HCT116 (cell line): ENCODE data around the gene IGF2BP3. TPM values are rescaled to one million over a fixed set of nuclear protein-coding genes. Genes with fewer than 3 reads are reported as not detected.

Source experiments
- ATAC-seq: fragments of 200-7000 bp; cut with Tn5 transposase; 2 replicates; pipeline ENCODE4 v1.9.1; 2020; ENCODE audit warnings: mild to moderate bottlenecking, moderate library complexity
- BruUV-seq: library from RNA; stranded (reverse); fragments of 400-500 nt; replicated peaks from 2 replicates; lab custom pipeline; 2021; lab: Mats Ljungman, UMichigan
- CTCF ChIA-PET: fragments of 300-600 bp; sonication (Branson Sonifier 250); formaldehyde crosslinking; loops from one replicate; lab custom pipeline; 2021; ENCODE audit warnings: antibody characterized with exemption; lab: Charles Lee
- POLR2A ChIA-PET: fragments of 300-600, 350-600 bp; sonication (Branson Sonifier 250); formaldehyde crosslinking; loops from one replicate; lab custom pipeline; 2021; ENCODE audit warnings: antibody characterized with exemption; lab: Charles Lee
- RAD21 ChIA-PET, 2 experiments: fragments of 300-600 bp; sonication (Branson Sonifier 250); formaldehyde crosslinking; loops; one replicate each; lab custom pipeline; 2023; ENCODE audit warnings: low total read pairs in 2 of 2; ENCODE audit not compliant: uncharacterized antibody in 2 of 2, unreplicated experiment in 2 of 2, low non-redundant PET in 1 of 2; lab: Charles Lee
- DNase-seq: peaks from one replicate; pipeline ENCODE4 v3.0.0-alpha.2; 2010; ENCODE audit warnings: low read depth, low spot score
- H2AFZ ChIP-seq: fragments of 200-600 bp; shearing (Covaris generic), sonication (generic); 2 replicates; pipeline ENCODE4 v1.6.1; 2017; ENCODE audit warnings: low read depth, mixed run types, mixed read lengths, antibody characterized with exemption, low read length; ENCODE audit not compliant: poor library complexity, severe bottlenecking
- H3K27ac ChIP-seq: 2 replicates; pipeline ENCODE4 v1.5.1; 2012; ENCODE audit warnings: low read depth, low read length
- H3K27me3 ChIP-seq: fragments of 200-600 bp; sonication (generic); 2 replicates; pipeline ENCODE4 v1.6.1; 2016; ENCODE audit warnings: mixed run types, low read length, mixed read lengths; ENCODE audit not compliant: insufficient read depth
- H3K36me3 ChIP-seq, 2 experiments: fragments of 200-500 bp in 1 of 2; fragments of 200-600 bp in 1 of 2; sonication (Bioruptor generic) in 1 of 2; sonication (generic) in 1 of 2; 2 replicates each; pipeline versions ENCODE4 v1.5.1 to v1.6.1; 2014 to 2016; ENCODE audit warnings: low read length in 2 of 2, inconsistent platforms in 1 of 2, mixed read lengths in 1 of 2, mixed run types in 1 of 2; ENCODE audit not compliant: insufficient read depth in 2 of 2, control insufficient read depth in 1 of 2
- H3K4me1 ChIP-seq, 2 experiments: fragments of 200-600 bp in 1 of 2; sonication (generic) in 1 of 2; 2 replicates each; pipeline versions ENCODE4 v1.5.1 to v1.6.1; 2012 to 2017; ENCODE audit warnings: low read length in 2 of 2, inconsistent platforms in 1 of 2, mild to moderate bottlenecking in 1 of 2, mixed read lengths in 1 of 2, mixed run types in 1 of 2, moderate library complexity in 1 of 2; ENCODE audit not compliant: insufficient read depth in 2 of 2, control insufficient read depth in 1 of 2
- H3K4me2 ChIP-seq: fragments of 200-600 bp; sonication (generic); 2 replicates; pipeline ENCODE4 v1.6.1; 2017; ENCODE audit warnings: mixed run types, low read length, mixed read lengths
- H3K4me3 ChIP-seq, 2 experiments: fragments of 200-600 bp in 1 of 2; sonication (generic) in 1 of 2; replicated peaks in 1 of 2; 2 replicates each; pipeline ENCODE4 v1.5.1; 2011 to 2016; ENCODE audit warnings: low read length in 2 of 2, control low read depth in 1 of 2, low read depth in 1 of 2, mild to moderate bottlenecking in 1 of 2, mixed read lengths in 1 of 2, mixed run types in 1 of 2
- H3K79me2 ChIP-seq: fragments of 200-600 bp; sonication (generic); 2 replicates; pipeline ENCODE4 v1.6.1; 2017; ENCODE audit warnings: mild to moderate bottlenecking, mixed run types, low read length, moderate library complexity, mixed read lengths; ENCODE audit not compliant: insufficient read depth
- H3K9ac ChIP-seq: fragments of 200-600 bp; sonication (generic); 2 replicates; pipeline ENCODE4 v1.6.1; 2016; ENCODE audit warnings: low read length, mixed read lengths
- H3K9me2 ChIP-seq: fragments of 200-600 bp; sonication (generic), shearing (Covaris generic); 2 replicates; pipeline ENCODE4 v1.6.1; 2017; ENCODE audit warnings: mixed run types, mild to moderate bottlenecking, moderate library complexity; ENCODE audit not compliant: insufficient read depth
- H3K9me3 ChIP-seq, 2 experiments: fragments of 200-500 bp in 1 of 2; fragments of 200-600 bp in 1 of 2; sonication (Bioruptor generic) in 1 of 2; sonication (generic) in 1 of 2; 2 replicates each; pipeline ENCODE4 v1.6.1; 2014 to 2017; ENCODE audit warnings: low read length in 2 of 2, mixed read lengths in 2 of 2, inconsistent platforms in 1 of 2, low read depth in 1 of 2, mild to moderate bottlenecking in 1 of 2, mixed run types in 1 of 2, moderate library complexity in 1 of 2; ENCODE audit not compliant: control insufficient read depth in 1 of 2, insufficient read depth in 1 of 2
- H4K20me1 ChIP-seq: fragments of 200-600 bp; sonication (generic), shearing (Covaris generic); 2 replicates; pipeline ENCODE4 v1.6.1; 2017; ENCODE audit warnings: mixed run types, mild to moderate bottlenecking, moderate library complexity; ENCODE audit not compliant: insufficient read depth
- ATF3 ChIP-seq: IDR thresholded peaks from 2 replicates; pipeline ENCODE4 v1.6.1; 2012
- CBX3 ChIP-seq: IDR thresholded peaks from 2 replicates; pipeline ENCODE4 v1.6.1; 2012; ENCODE audit warnings: low read depth
- EGR1 ChIP-seq: IDR thresholded peaks from 2 replicates; pipeline ENCODE4 v1.6.1; 2012; ENCODE audit warnings: low read depth
- ELF1 ChIP-seq: IDR thresholded peaks from 2 replicates; pipeline ENCODE4 v1.6.1; 2012; ENCODE audit warnings: low read depth, borderline replicate concordance
- EZH2 ChIP-seq: fragments of 200-600 bp; sonication (generic); IDR thresholded peaks from 2 replicates; pipeline ENCODE4 v1.6.1; 2017; ENCODE audit warnings: antibody characterized with exemption, mixed run types
- EZH2phosphoT487 ChIP-seq: fragments of 200-600 bp; IDR thresholded peaks from 2 replicates; pipeline ENCODE4 v1.6.1; 2018; ENCODE audit warnings: antibody characterized with exemption, borderline replicate concordance
- FOSL1 ChIP-seq: IDR thresholded peaks from 2 replicates; pipeline ENCODE4 v1.6.1; 2012; ENCODE audit warnings: low read depth
- JUND ChIP-seq: IDR thresholded peaks from 2 replicates; pipeline ENCODE4 v1.6.1; 2012
- POLR2A ChIP-seq: IDR thresholded peaks from 2 replicates; pipeline ENCODE4 v1.7.0; 2011; ENCODE audit warnings: borderline replicate concordance; ENCODE audit not compliant: insufficient read depth, insufficient read length; ENCODE audit errors: extremely low read depth
- POLR2AphosphoS5 ChIP-seq: IDR thresholded peaks from 2 replicates; pipeline ENCODE4 v1.6.1; 2011; ENCODE audit warnings: mild to moderate bottlenecking, low read depth, low read length, moderate library complexity
- RAD21 ChIP-seq: IDR thresholded peaks from 2 replicates; pipeline ENCODE4 v1.6.1; 2012; ENCODE audit warnings: low read depth, mild to moderate bottlenecking
- SRF ChIP-seq: IDR thresholded peaks from 2 replicates; pipeline ENCODE4 v1.6.1; 2012; ENCODE audit warnings: low read depth
- TCF7L2 ChIP-seq: IDR thresholded peaks from 2 replicates; pipeline ENCODE4 v1.7.0; 2011; ENCODE audit warnings: borderline replicate concordance, inconsistent platforms; ENCODE audit not compliant: insufficient read depth, insufficient read length; ENCODE audit errors: extremely low read depth
- YY1 ChIP-seq: IDR thresholded peaks from 2 replicates; pipeline ENCODE4 v1.6.1; 2011; ENCODE audit warnings: low read length, low read depth, moderate library complexity, mild to moderate bottlenecking; ENCODE audit not compliant: insufficient replicate concordance; ENCODE audit errors: extremely low read depth
- ZFX ChIP-seq: fragments of 450-650 bp; IDR thresholded peaks from 2 replicates; pipeline ENCODE4 v1.6.1; 2017
- intact Hi-C: fragments of 100-400 bp; cut with micrococcal nuclease; formaldehyde crosslinking; loops from 2 replicates; pipeline ENCODE4 v1.10.0; 2022
- total RNA-seq: library from RNA; stranded (reverse); gene quantifications from one replicate; pipeline ENCODE4 v1.2.1, GENCODE V29; 2021; ENCODE audit not compliant: unreplicated experiment

Gene IGF2BP3
- total RNA-seq, 1 experiment from 2014 or later: 79.1 TPM

- Histone ChIP-seq H3K9ac (peak overlapping the region; percentile 92), H3K4me3 (peak overlapping the region; percentile 75 to 77; a peak in 3 of 4 replicates), H3K27ac (peak overlapping the region; percentile 97), H3K4me2 (peak overlapping the region; percentile 93), H3K4me1 (peaks cover 22 to 36% of the 10 kb centered on the region in 2 experiments), H3K36me3 (no peaks in the 10 kb centered on the region; a peak in 1 of 4 replicates), H3K27me3 (peaks cover 25% of the 10 kb centered on the region), H3K9me2 (no peaks in the 10 kb centered on the region), H3K79me2 (peaks cover 47% of the 10 kb centered on the region), H4K20me1 (0 out of 2 replicates have a peak, but pooled peaks cover 4% of the 10 kb centered on the region), H2AFZ (no peak overlapping the region), H3K9me3 (no peaks in the 10 kb centered on the region)
- no peak for DNase-seq
- RAD21 ChIA-PET: interaction anchor here in 1 of 2 experiments (1.2 kb wide), 1 partner anchor 115 kb away, joined by 3 read pairs; no protein-coding TSS in a partner anchor
- BruUV-seq: no TSS peak
- no peak for ATAC-seq
- POLR2A ChIA-PET: interaction anchor here (0.8 to 1.2 kb wide), 4 partner anchors 10 to 174 kb away, joined by 3 to 5 read pairs (median 3); partner anchors contain the start of gene MALSU1
- intact Hi-C loops: no loop called here
- TF ChIP-seq EZH2phosphoT487 (no peak), EGR1 (no peak), YY1 (no peak), JUND (no peak), ATF3 (no peak), ELF1 (no peak), POLR2A (no peak), EZH2 (no peak), POLR2AphosphoS5 (no peak), ZFX (no peak), CBX3 (no peak), RAD21 (no peak), SRF (no peak), TCF7L2 (no peak), FOSL1 (no peak)
- CTCF ChIA-PET: interaction anchor here (1.1 kb wide), 1 partner anchor 199 kb away, joined by 3 read pairs; no protein-coding TSS in a partner anchor
These were observed 2.3 kb upstream of the IGF2BP3 start for GRCh38 chr7:23472556-23472955.
